T-cell (primary cell): Measurements from ENCODE around the gene B2M. TPM values are rescaled to one million over a fixed set of nuclear protein-coding genes. Genes with fewer than 3 reads are reported as not detected.

Experiments used
- ATAC-seq, 4 experiments: fragments of 200-7000 bp in 3 of 4; fragments of 150-1000 bp in 1 of 4; cut with Tn5 transposase; replicated peaks in 1 of 4; 1 replicate in 3 of 4; 2 replicates in 1 of 4; pipeline ENCODE4 v1.10.0; 2021; ENCODE audit warnings: moderate library complexity in 3 of 4, mild to moderate bottlenecking in 2 of 4, moderate number of reproducible peaks in 1 of 4
- CTCF ChIA-PET, 2 donors: fragments of 300-600 bp; sonication (Branson Sonifier 250); formaldehyde crosslinking; loops; one replicate each; lab custom pipeline; 2022; ENCODE audit warnings: antibody characterized with exemption in 2 of 2; lab: Charles Lee
- POLR2A ChIA-PET, 2 donors: fragments of 300-600 bp; sonication (Branson Sonifier 250); formaldehyde crosslinking; loops; one replicate each; lab custom pipeline; 2022; ENCODE audit warnings: antibody characterized with exemption in 2 of 2; lab: Charles Lee
- DNase-seq, 35 experiments: peaks; one replicate each; pipeline versions ENCODE4 v3.0.0 to v3.0.0-alpha.2; 2013 to 2023
- H3K27ac ChIP-seq: one replicate; pipeline ENCODE4 v1.5.1; 2013; ENCODE audit warnings: low read length
- H3K27me3 ChIP-seq, 2 experiments: replicated peaks in 1 of 2; 1 replicate in 1 of 2; 2 replicates in 1 of 2; pipeline versions ENCODE4 v1.6.1 to v1.7.0; 2013; ENCODE audit warnings: low read length in 1 of 2, mixed read lengths in 1 of 2; ENCODE audit not compliant: control insufficient read depth in 2 of 2, insufficient read depth in 2 of 2; ENCODE audit errors: extremely low read depth in 1 of 2
- H3K36me3 ChIP-seq, 2 donors: 1 replicate in 1 of 2; 2 replicates in 1 of 2; pipeline versions ENCODE4 v1.6.1 to v1.7.0; 2013; ENCODE audit warnings: low read length in 1 of 2; ENCODE audit not compliant: control insufficient read depth in 2 of 2, insufficient read depth in 1 of 2; ENCODE audit errors: extremely low read depth in 1 of 2
- H3K4me1 ChIP-seq, 2 experiments: 1 replicate in 1 of 2; 2 replicates in 1 of 2; pipeline versions ENCODE4 v1.6.1 to v1.7.0; 2013; ENCODE audit warnings: low read length in 2 of 2, mixed read lengths in 1 of 2; ENCODE audit not compliant: insufficient read depth in 2 of 2, control insufficient read depth in 1 of 2; ENCODE audit errors: extremely low read depth in 1 of 2
- H3K4me3 ChIP-seq, 2 donors: 1 replicate in 1 of 2; 2 replicates in 1 of 2; pipeline versions ENCODE4 v1.5.1 to v1.7.0; 2013; ENCODE audit warnings: mild to moderate bottlenecking in 2 of 2, low read length in 1 of 2, moderate library complexity in 1 of 2; ENCODE audit not compliant: control insufficient read depth in 1 of 2; ENCODE audit errors: extremely low read depth in 1 of 2
- H3K9me3 ChIP-seq: 2 replicates; pipeline ENCODE4 v1.7.0; 2013
- H3K27ac Mint-ChIP-seq, 2 donors: one replicate each; pipeline ENCODE4 v1.8.0; 2020 to 2021; ENCODE audit warnings: mild to moderate bottlenecking in 2 of 2, mixed read lengths in 2 of 2
- H3K27me3 Mint-ChIP-seq, 2 donors: one replicate each; pipeline ENCODE4 v1.8.0; 2021 to 2022; ENCODE audit warnings: mixed read lengths in 2 of 2
- H3K36me3 Mint-ChIP-seq: one replicate; pipeline ENCODE4 v1.8.0; 2021; ENCODE audit warnings: mixed read lengths
- H3K4me1 Mint-ChIP-seq, 3 donors: one replicate each; pipeline ENCODE4 v1.8.0; 2020 to 2022; ENCODE audit warnings: mixed read lengths in 3 of 3, mild to moderate bottlenecking in 1 of 3
- H3K4me3 Mint-ChIP-seq, 3 donors: one replicate each; pipeline ENCODE4 v1.8.0; 2020 to 2022; ENCODE audit warnings: mild to moderate bottlenecking in 3 of 3, mixed read lengths in 3 of 3, moderate library complexity in 3 of 3
- H3K9me3 Mint-ChIP-seq, 3 donors: one replicate each; pipeline ENCODE4 v1.8.0; 2020 to 2022; ENCODE audit warnings: mixed read lengths in 3 of 3
- WGBS: methylation state at CpG from one replicate; pipeline ENCODE4 v1.1.5; 2013; ENCODE audit warnings: missing lambda C conversion rate; ENCODE audit not compliant: insufficient coverage; 5-methylcytosine and 5-hydroxymethylcytosine counted together
- total RNA-seq, 35 experiments: library from RNA in 6 of 35; stranded (reverse) in 6 of 35; fragments of 120-200 nt in 1 of 35; gene quantifications; one replicate each; pipeline versions ENCODE4 v1.2.1 to v1.2.4 and lab custom pipeline; 2013 to 2026

Gene B2M
- total RNA-seq, 5 donors from 2014 or later (not counting 1 experiment from before 2014, with no cell fraction given), result 5,457 to 6,662 (median 6,121) TPM

DNA sequence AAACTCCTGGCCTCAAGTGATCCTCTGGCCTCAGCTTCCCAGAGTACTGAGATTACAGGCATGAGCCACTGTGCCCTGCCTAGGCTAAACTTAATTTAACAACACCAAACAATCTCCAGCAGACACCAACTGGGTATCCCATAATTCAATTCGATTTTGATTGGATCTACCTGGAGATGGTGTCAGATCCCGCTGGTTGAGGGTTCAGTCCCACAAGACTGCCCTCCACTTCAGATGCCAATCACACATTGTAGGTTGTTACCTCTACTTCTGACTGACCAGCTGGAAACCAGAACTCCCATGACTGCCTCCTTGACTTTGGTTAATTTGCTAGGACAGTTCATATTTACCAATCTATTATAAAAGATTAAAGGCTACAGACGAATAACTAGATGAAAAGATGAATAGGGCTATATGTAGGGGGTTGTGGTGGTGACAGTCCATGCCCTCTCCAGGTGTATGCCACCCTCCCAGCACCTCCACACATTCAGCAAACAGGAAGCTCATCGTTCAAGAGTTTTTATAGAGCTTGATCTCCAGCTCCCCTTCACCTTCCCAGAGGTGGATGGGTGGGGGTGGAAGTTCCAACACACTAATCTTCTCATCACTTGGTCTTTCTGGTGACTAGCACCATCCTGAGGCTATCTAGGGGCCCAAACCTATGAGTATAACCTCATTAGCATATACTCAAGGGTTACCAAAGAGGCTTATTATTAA lies 9.3 kb downstream of the B2M start:
- Mint-ChIP-seq H3K27me3 (no peaks in the 10 kb centered on the region), H3K27ac (peak overlapping the region; percentile 87 to 94), H3K9me3 (no peaks in the 10 kb centered on the region), H3K4me1 (peaks cover 90 to 93% (median 92%) of the 10 kb centered on the region in 3 donors), H3K4me3 (peak overlapping the region in 2 of 3 donors; percentile 13 to 100), H3K36me3 (peaks cover 40% of the 10 kb centered on the region)
- peaks cover 2 to 36% of the 10 kb centered on the region in 2 donors for H3K36me3 ChIP-seq
- POLR2A ChIA-PET, result interaction anchor here (0.5 to 3.7 kb wide), 7 partner anchors 8 to 143 kb away, joined by 3 to 31 read pairs (median 4); partner anchors contain the start of gene TRIM69 (in 2 of the 2)
- H3K9me3 ChIP-seq, result no peaks in the 10 kb centered on the region
- no peaks in the 10 kb centered on the region for H3K27me3 ChIP-seq
- peaks cover 61 to 87% of the 10 kb centered on the region in 2 experiments for H3K4me1 ChIP-seq
- no peak overlapping the region for H3K4me3 ChIP-seq
- peak; percentile 2 to 11 (median 6) for ATAC-seq
- peak in 3 of 35 experiments; percentile 14 to 48 (median 31) for DNase-seq
- CTCF ChIA-PET, result interaction anchor here (0.5 to 1.5 kb wide), 4 partner anchors 10 to 57 kb away, joined by 3 to 9 read pairs (median 6); partner anchors contain the start of genes PATL2 (in 1 of the 2), SPG11 (in 1 of the 2) and TRIM69 (in 1 of the 2)
- peak overlapping the region; percentile 99 for H3K27ac ChIP-seq
- WGBS, result 86% methylated on average over 2 of the region's 4 CpGs

DNA sequence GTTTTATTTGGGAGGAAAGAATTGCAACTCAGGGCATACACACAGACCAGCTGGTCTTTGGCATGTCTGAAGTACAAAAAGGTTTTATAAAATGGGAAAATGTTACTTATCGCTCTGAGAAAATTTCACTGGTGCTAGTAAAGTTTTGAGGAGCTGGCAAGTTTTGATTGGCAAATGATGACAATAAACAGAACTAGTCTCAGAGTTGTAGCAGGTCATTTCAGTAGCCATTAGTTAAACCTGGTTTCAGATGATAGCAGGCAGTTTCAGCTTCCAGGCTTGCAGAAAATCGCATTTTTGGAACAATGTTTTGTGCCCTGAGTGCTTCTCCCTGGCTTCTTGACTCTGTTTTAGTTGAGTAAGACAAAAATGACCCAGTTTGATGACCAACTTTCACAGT lies 10.7 kb downstream of the B2M start:
- Mint-ChIP-seq H3K9me3 (no peaks in the 10 kb centered on the region), H3K4me1 (peaks cover 89 to 92% (median 92%) of the 10 kb centered on the region in 3 donors), H3K36me3 (peaks cover 26% of the 10 kb centered on the region), H3K27me3 (no peaks in the 10 kb centered on the region), H3K4me3 (peak overlapping the region in 1 of 3 donors; percentile 100), H3K27ac (peak overlapping the region; percentile 87 to 94)
- ChIA-PET CTCF (interaction anchor here (0.6 to 1.2 kb wide), 4 partner anchors 15 to 130 kb away, joined by 3 to 7 read pairs (median 4); no protein-coding TSS in a partner anchor), POLR2A (interaction anchor here (0.6 to 2.6 kb wide), 9 partner anchors 9 to 172 kb away, joined by 3 to 31 read pairs (median 4); partner anchors contain the start of gene PATL2 (in 1 of the 2))
- H3K27ac ChIP-seq, result peak overlapping the region; percentile 99
- H3K9me3 ChIP-seq, result no peaks in the 10 kb centered on the region
- WGBS, result 71% methylated on average over 2 of the region's 2 CpGs
- H3K4me1 ChIP-seq, result peaks cover 57 to 85% of the 10 kb centered on the region in 2 experiments
- no peaks in the 10 kb centered on the region for H3K27me3 ChIP-seq
- ATAC-seq (no peak), DNase-seq (peak in 1 of 35 experiments; percentile 16)
- H3K4me3 ChIP-seq, result no peak overlapping the region
- peaks cover 0 to 23% of the 10 kb centered on the region in 2 donors for H3K36me3 ChIP-seq

DNA sequence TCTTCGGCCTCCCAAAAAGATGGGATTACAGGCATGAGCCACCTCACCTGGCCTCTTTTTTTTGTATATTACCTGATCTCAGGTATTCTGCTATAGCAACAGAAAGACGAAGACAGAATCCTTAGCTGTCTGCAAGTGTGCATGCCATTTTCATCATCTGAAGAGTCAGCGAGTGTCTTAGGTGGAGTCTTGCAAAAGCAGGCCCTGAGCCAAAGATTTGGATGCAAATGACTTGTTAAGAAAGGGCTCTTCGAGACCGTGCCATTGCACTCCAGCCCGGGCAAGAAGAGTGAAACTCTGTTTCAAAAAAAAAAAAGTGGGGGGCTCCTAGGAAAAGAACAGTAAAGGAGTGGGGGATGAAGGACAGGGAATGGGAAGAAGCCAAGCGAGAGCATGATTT lies 14.8 kb downstream of the B2M start:
- peak overlapping the region; percentile 99 to 100 for H3K27ac Mint-ChIP-seq
- DNase-seq (peak in 3 of 35 experiments; percentile 28 to 60 (median 35)), ATAC-seq (no peak)
- Histone ChIP-seq H3K4me3 (peak overlapping the region; percentile 40 to 50), H3K9me3 (no peaks in the 10 kb centered on the region), H3K4me1 (peaks cover 49 to 77% of the 10 kb centered on the region in 2 experiments), H3K27ac (peak overlapping the region; percentile 99), H3K27me3 (no peaks in the 10 kb centered on the region), H3K36me3 (no peaks in the 10 kb centered on the region)
- WGBS, result 30% methylated on average over 3 of the region's 7 CpGs
- H3K36me3 Mint-ChIP-seq, result no peaks in the 10 kb centered on the region
- no peaks in the 10 kb centered on the region for H3K27me3 Mint-ChIP-seq
- H3K4me3 Mint-ChIP-seq, result peak overlapping the region; percentile 92 to 100 (median 94)
- ChIA-PET CTCF (interaction anchor here (0.7 to 6.4 kb wide), 9 partner anchors 9 to 63 kb away, joined by 3 to 97 read pairs (median 6); partner anchors contain the start of genes TRIM69 (in 2 of the 2), B2M (in 1 of the 2), PATL2 (in 1 of the 2) and SPG11 (in 1 of the 2)), POLR2A (interaction anchor here (0.6 to 8.5 kb wide), 12 partner anchors 9 to 105 kb away, joined by 3 to 289 read pairs (median 5); partner anchors contain the start of genes B2M (in 2 of the 2), PATL2 (in 2 of the 2), TRIM69 (in 2 of the 2) and SPG11 (in 1 of the 2))
- H3K4me1 Mint-ChIP-seq, result peaks cover 74 to 83% (median 77%) of the 10 kb centered on the region in 3 donors
- no peaks in the 10 kb centered on the region for H3K9me3 Mint-ChIP-seq

DNA sequence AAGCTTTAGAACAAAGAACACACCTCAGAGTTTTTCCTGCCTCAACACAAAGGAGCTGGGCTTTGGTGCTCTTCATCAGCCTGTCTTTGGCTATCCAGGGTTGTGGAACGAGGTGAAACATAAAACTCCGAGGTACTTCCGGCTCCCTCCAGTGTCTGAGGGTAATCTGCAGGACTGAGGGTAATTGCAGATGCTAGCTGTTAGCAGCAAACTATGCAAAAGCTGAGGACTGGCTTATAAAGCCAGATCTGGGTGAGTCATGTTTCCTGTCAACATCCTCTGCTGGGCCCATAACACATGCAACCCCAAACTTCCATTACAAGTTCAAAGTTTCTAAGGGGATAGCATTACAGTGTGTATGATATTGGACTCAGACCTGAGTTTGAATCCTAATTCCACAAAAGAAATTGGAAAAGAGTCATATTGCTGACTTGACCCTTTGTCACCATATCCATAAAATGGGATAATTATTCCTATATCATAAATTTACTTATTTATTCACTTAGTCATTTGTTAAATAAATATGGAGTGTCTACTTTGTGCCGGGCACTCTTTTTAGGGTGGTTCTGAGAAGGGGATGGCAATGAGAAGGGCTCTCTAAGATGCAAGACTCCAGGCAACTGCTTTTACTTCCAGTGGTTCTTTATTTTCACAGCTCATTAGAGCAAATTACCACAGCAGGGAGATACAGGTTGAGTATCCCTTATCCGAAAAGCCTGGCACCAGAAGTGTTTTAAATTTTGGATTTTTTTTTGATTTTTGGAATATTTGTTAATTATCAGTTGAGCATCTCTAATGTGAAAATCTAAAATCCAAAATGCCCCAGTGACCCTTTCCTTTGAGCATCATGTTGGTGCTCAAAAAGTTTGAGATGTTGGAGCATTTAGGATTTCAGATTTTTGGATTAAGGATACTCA lies 15.5 kb downstream of the B2M start:
- peaks cover 43 to 77% of the 10 kb centered on the region in 2 experiments for H3K4me1 ChIP-seq
- peak overlapping the region; percentile 99 for H3K27ac ChIP-seq
- ChIA-PET CTCF (interaction anchor here (0.5 to 6.4 kb wide), 11 partner anchors 10 to 146 kb away, joined by 3 to 97 read pairs (median 4); partner anchors contain the start of genes B2M (in 1 of the 2), PATL2 (in 1 of the 2), SPG11 (in 1 of the 2) and TRIM69 (in 1 of the 2)), POLR2A (interaction anchor here (0.6 to 8.5 kb wide), 14 partner anchors 9 to 398 kb away, joined by 3 to 289 read pairs (median 6); partner anchors contain the start of genes B2M (in 2 of the 2), PATL2 (in 2 of the 2), TRIM69 (in 2 of the 2) and SPG11 (in 1 of the 2))
- Mint-ChIP-seq H3K27ac (peak overlapping the region; percentile 99 to 100), H3K4me1 (peaks cover 74 to 83% (median 77%) of the 10 kb centered on the region in 3 donors), H3K9me3 (no peaks in the 10 kb centered on the region), H3K36me3 (peaks cover 7% of the 10 kb centered on the region), H3K27me3 (no peaks in the 10 kb centered on the region), H3K4me3 (peak overlapping the region; percentile 92 to 100 (median 94))
- H3K27me3 ChIP-seq, result no peaks in the 10 kb centered on the region
- H3K9me3 ChIP-seq, result no peaks in the 10 kb centered on the region
- H3K4me3 ChIP-seq, result peak overlapping the region; percentile 1 to 71
- DNase-seq, result peak; percentile 47 to 94 (median 72)
- peaks cover 0 to 4% of the 10 kb centered on the region in 2 donors for H3K36me3 ChIP-seq
- 0% methylated on average over 3 of the region's 5 CpGs for WGBS
- ATAC-seq, result peak; percentile 58 to 71 (median 68)

DNA sequence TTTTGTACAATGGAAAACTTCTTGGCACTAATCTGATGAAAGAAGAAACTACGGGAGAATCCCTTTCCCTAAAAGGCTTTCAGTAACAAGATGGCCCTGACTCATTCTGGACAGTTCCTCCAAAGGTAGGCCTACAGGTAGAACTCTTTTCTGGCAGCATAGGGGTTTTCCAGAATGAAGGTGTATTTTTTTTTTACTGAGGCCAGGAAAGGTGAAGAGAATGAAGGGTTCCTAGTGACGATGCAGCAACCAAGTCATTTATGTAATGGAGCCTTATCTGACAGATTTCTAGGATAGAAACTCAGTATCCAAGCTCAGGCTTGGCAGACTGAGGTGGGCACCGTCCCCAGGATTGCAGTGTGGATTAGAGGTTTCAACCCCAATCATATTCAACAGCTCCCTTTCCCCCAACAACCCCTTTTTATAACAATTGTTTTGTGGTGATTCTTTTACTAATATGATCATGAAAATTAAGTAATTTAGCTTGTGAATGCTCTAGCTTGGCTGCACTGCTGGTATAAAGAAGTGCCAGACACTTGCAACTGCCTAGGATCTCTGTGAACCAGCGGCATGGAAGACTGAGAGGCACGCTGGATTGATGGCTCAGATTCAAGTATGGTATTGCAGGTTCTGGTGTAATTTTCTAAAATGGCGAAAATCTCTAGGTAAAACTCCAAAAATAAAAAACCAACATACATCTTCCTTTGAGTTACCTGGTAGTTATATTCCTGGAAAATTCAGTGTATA lies 16.3 kb downstream of the B2M start:
- Mint-ChIP-seq H3K27ac (peak overlapping the region; percentile 99 to 100), H3K9me3 (no peaks in the 10 kb centered on the region), H3K27me3 (no peaks in the 10 kb centered on the region), H3K36me3 (peaks cover 15% of the 10 kb centered on the region), H3K4me1 (peaks cover 75 to 85% (median 78%) of the 10 kb centered on the region in 3 donors), H3K4me3 (peak overlapping the region; percentile 59 to 100 (median 94))
- ChIA-PET CTCF (interaction anchor here (0.6 to 6.4 kb wide), 8 partner anchors 10 to 1446 kb away, joined by 3 to 97 read pairs (median 8); partner anchors contain the start of genes B2M (in 1 of the 2), PATL2 (in 1 of the 2), SPG11 (in 1 of the 2) and TRIM69 (in 1 of the 2)), POLR2A (interaction anchor here (0.5 to 8.5 kb wide), 8 partner anchors 10 to 300 kb away, joined by 3 to 289 read pairs (median 22); partner anchors contain the start of genes B2M (in 2 of the 2), PATL2 (in 2 of the 2), CTDSPL2 (in 1 of the 2) and SPG11 (in 1 of the 2))
- H3K27me3 ChIP-seq, result no peaks in the 10 kb centered on the region
- WGBS, result 50% methylated on average over 1 of the region's 6 CpGs
- H3K27ac ChIP-seq, result peak overlapping the region; percentile 99
- peak overlapping the region in 1 of 2 donors; percentile 71 for H3K4me3 ChIP-seq
- ATAC-seq (no peak), DNase-seq (peak in 1 of 35 experiments; percentile 70)
- H3K4me1 ChIP-seq, result peaks cover 38 to 76% of the 10 kb centered on the region in 2 experiments
- H3K36me3 ChIP-seq, result peaks cover 0 to 11% of the 10 kb centered on the region in 2 donors
- H3K9me3 ChIP-seq, result no peaks in the 10 kb centered on the region
